ENCODE measurements around the gene ZNF248.
"Not testable (repeated sequence)": the region's sequence is repeated elsewhere in the genome, so short reads cannot be mapped to it uniquely, and the experiment has no call there.

ZNF248 gene

GRCh38 chr10:37857287-37858211 lies at the start of gene ZNF248:
ZNF248 (minus strand) TSS chr10:37857610; CDS start chr10:37856310, 1,300 bp downstream.
- DNase-seq: peak; percentile 95

DNA sequence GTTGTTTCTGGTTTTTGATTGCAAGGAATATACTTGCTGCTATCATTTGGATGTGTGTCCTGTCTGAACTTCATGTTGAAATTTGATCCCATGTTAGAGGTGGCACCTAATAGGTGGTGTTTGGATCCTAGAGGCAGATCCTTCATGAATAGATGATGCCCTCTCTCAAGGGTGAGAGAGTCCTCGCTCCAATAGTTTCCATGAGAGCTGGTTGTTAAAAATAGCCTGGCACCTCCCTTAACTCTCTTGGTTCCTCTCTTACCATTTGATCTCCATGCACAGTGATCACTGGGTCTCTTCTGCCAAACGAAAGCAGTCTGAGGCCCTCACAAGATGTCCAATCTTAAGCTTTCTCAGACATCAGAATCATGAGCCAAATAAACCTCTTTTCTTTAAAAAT lies 49.0 kb upstream of the ZNF248 start:
- DNase-seq: no peak

- no peak for DNase-seq
Measured at GRCh38 chr10:37896436-37896835, 39.0 kb upstream of the ZNF248 start.

DNA sequence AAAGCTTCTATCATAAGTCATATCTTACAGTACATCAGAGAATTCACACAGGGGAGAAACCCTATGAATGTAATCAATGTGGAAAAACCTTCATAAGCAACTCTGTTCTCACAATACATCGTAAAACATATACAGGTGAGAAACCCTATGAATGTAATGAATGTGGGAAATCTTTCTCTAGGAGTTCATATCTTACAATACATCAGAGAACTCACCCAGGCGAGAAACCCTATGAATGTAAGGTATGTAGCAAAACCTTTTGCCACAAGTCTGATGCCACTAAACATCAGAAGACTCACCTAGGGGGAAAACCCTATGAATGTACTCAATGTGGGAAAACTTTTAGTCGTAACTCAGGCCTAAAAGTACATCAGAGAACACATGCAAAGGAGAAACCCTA lies 38.3 kb upstream of the ZNF248 start:
- no peak for DNase-seq

GRCh38 chr10:37885850-37886249 lies 28.4 kb upstream of the ZNF248 start:
- DNase-seq: no peak

DNA sequence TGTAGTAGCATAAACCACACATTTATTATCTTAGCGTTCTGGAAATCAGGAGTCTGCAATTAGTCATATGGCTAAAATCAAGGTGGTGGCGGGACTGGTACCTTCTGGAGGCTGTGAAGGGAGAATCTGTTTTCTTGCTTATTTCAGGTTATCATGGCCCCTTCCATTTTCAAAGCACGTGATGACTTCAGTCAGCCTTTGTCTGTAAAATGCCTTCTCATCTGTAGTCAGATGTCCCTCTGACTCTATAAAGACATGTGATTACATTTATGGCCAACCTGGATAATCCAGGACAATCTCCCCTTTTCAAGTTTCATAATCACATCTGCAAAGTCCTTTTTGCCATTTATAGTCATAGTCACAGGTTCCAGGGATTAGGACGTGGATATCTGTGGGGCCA lies 15.5 kb upstream of the ZNF248 start:
- no peak for DNase-seq

GRCh38 chr10:37872283-37872682 lies 14.9 kb upstream of the ZNF248 start:
- no peak for DNase-seq

GRCh38 chr10:37871568-37872251 lies 14.3 kb upstream of the ZNF248 start:
- no peak for DNase-seq

- no peak for DNase-seq
Measured at GRCh38 chr10:37871143-37871542, 13.7 kb upstream of the ZNF248 start.

GRCh38 chr10:37868796-37869195 lies 11.4 kb upstream of the ZNF248 start:
- no peak for DNase-seq

DNA sequence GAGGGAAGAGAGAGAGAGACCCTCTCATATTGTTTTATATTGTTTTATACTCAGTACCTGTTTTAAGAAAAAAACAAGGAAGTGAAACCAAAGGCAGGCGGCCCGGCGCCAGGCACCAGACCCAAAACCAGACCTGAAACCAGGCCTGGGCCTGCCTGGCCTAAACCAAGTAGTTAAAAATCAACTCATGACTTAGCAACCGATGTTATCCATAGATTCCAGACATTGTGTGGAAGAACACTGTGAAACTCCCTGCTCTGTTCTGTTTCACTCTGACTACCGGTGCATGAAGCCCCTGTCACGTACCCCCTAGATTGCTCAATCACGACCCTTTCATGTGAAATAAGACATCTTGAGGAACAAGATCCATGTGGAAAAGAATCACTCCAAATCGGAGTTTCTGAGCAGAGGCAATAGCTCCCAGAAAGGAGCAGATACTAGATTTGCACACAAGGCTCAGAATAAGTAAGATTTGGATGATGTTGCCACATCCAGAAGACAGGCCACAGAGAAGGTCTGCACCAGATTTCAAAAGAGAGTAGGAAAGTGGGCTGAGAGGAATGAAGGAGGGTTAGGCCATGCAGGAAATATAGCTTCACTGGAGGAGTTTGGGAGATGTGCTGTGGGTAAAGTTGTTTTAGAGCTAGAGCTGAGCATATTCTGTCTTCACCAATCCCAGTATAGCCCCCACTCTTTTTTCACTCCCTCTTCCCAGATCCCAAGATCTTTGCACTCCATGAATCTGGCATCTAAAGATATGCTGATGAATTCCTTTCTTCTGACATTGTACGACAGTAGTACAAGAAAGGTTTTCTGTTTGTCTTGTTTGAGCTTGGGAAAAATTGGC lies 8.8 kb upstream of the ZNF248 start:
- DNase-seq: no peak

DNA sequence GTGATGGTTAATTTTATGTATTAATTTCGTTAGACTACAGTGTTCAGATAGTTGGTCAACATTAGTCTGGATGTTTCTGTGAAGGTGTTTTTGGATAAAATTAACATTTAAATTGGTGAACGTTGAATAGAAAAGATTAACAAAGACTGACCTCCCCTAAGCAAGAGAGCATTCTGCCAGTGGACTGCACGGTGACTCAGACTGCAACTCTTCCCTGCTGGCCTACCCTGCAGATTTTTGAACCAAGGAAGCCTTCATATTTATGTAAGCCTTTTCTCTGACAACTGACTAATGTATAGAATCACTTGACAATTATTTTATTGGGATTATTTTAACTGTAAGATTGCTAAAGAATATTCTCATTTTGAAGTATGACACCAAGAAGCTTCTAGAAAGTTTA lies 7.9 kb upstream of the ZNF248 start:
- DNase-seq: no peak

DNA sequence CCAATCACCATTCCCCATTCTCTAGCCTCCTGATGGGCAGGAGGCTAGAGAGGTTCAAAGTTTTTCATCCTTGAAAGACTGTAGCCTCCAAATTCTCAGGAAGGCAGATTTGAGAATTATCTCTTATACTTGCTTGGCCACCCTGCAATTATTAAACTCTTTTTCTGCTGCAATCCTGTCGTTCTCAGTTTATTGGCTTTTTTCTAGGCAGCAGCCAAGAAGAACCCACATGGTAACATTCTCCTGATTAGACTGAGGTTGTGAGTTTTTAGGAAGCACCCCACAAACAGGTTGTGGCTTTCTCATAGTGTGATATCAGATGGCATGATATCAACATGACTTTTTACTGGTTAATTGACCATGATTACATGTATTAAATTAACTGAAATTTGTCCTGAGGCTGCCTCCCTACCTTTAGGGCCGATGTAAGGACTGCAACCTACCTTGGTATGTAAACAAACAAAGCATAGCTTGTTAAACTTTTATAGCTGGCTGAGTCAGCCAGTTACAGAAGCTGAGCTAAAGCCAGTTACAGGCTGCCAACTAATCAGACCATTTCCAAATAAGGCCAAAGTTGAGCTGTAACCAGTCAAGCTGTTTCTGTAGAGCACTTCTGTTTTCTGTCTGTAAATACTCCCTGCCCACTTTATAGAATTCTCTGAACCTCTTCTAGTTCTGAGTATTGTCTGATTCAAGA lies 3.2 kb upstream of the ZNF248 start:
- no peak for DNase-seq

GRCh38 chr10:37859270-37859669 lies 1.9 kb upstream of the ZNF248 start:
- DNase-seq: not testable (repeated sequence)

DNA sequence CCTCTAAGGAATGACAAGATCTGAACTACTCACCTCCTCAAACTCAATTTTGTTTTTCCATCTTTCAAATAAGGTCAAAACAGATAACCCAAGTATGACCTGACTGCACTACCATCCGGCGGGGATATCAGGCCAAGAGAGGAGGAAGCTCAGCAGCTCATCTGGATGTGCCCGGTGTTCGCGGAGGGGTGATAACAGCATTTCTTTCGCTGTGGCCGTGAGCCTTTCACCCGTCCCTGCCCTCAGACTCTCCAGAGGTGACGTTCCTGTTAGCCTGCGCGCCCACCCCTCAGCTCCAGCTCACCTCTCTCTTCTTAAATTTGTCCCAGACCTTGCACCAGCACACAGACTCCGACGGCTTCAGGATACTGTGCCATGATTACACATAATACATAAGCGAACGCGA lies 526 bp downstream of the ZNF248 start:
- DNase-seq: no peak

DNA sequence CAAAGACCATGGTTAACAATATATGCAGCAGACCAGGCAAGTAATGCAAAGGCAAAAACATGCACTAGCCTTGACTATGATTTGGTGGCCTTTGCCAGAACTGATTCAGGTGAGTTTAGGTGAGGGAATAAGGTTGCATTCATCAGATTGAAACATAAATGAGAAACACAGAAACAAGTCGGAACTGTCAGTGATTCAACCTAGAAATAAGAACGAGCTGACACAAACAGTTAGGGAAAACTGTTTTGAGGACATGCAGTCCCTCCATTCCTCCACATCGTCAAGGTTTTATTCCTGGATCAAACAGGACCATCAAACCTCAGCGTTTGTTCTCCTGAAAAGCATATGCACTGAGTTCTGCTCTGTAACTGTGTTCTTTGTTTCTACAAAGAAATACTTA lies 1.8 kb downstream of the ZNF248 start:
- DNase-seq: no peak

GRCh38 chr10:37854626-37855025 lies 2.8 kb downstream of the ZNF248 start:
- no peak for DNase-seq

DNA sequence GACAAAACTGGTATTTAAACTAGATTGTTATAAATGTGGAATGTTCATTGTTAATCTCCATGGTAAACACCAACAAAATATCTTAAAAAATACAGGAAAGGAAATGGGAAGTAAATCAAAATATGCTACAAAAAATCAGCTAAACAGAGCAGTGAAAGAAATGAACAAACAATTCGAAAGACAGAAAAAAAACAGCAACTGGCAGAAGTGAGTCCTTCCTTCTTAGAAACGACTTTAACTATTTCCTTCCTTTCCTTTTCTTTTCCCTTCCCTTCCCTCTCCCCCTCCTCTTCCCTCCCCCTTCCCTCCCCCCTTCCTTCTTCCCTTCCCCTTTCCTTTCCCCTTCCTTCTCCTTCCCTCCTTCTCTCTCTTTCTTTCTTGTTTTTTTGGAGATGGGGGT lies 12.8 kb downstream of the ZNF248 start:
- no peak for DNase-seq

- DNase-seq: no peak
Measured at GRCh38 chr10:37839243-37839642, 18.2 kb downstream of the ZNF248 start.

DNA sequence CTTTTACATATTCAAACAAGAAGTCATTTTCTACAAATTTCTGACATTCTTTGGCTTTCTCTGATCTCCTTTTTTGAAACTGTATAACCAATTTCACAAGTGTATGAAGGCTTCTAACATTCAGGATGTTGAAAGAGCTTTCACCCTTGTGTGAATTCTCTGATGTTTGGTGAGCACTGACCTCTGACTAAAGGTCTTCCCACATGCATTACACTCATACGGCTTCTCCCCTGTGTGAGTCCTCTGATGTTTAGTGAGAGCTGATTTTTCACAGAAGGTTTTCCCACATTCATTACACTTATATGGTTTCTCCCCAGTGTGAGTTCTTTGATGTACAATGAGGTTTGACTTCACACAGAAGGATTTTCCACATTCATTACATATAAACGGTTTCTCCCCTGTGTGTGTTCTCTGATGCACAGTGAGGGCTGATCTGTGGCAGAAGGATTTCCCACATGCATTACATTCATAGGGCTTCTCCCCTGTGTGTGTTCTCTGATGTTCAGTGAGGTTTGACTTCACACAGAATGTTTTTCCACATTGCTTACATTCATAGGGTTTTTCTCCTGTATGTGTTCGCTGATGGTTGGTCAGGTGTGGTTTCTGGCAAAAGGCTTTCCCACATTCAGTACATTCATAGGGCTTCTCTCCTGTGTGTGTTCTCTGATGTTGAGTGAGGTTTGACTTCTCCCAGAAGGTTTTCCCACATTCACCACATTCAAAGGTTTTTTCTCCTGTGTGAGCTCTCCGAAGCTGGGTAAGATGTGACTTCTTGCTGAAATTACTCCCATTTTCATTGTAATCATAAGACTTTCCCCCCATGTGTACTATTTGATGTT lies 25.7 kb downstream of the ZNF248 start:
- no peak for DNase-seq

DNA sequence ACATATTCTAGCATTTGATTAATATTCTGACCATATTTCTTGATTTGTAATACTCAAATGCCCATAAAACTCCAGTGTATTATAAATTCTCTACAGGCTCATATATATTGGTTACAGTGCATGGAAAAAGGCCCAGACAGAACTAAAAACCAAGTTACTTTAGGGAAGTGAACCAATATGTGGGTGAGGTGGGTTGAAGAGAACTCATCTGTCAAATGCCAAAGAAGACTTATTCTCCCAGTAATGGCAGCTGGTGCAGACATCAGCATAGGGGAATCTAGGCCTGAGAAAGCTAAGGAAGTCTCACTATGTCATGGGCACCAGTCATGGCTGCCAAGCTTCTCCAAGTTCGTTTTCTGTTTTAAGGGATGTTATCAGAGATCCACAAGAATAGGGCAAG lies 30.6 kb downstream of the ZNF248 start:
- no peak for DNase-seq

- no peak for DNase-seq
Measured at GRCh38 chr10:37821237-37821636, 36.2 kb downstream of the ZNF248 start.

All from NCI-H226 (cell line).